Adrenal gland (tissue), 5 donors: ENCODE measurements around the gene DPH1.

Experiments used
- POLR2A ChIP-seq, 2 donors: fragments of 450-650 bp; IDR thresholded peaks; one replicate each; pipeline ENCODE4 v1.6.1; 2017; ENCODE audit warnings: antibody characterized with exemption in 2 of 2, mild to moderate bottlenecking in 2 of 2, moderate library complexity in 1 of 2
- TF ChIP-seq, protein P1 (sequence below), 6 experiments: fragments of 450-650 bp in 4 of 6; fragments of 200-600 bp in 2 of 6; sonication (generic) in 1 of 6; IDR thresholded peaks; 1 replicate in 5 of 6; 2 replicates in 1 of 6; pipeline versions ENCODE4 v1.5.1 to v1.8.0; 2016 to 2021; ENCODE audit warnings: antibody characterized with exemption in 6 of 6, mild to moderate bottlenecking in 2 of 6, moderate library complexity in 1 of 6
- donor health status: DM: no; HTN: no; CAD: no.

DNA sequence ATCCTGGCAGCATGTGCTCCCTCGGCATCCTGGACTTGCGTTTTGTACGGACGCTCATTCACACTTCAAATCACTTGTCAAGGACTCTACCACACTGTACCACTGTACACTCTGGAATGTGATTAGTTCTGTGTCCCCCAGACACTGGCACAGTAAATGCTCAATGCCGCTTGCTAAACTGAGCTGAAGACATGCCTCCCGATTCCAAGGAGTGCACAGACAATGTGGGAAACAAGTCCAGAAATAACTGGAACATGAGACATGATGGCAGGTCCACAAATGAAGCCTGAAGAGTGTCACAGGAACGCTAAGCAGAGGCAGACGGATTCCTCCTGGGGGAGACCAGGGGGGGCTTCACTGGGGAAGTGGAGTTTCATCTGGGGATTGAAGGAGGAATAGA lies 47.1 kb downstream of the DPH1 start:
- no peak for TF ChIP-seq POLR2A (IDR thresholded peaks at IDR 0.05)
- TF ChIP-seq, protein P1, sequence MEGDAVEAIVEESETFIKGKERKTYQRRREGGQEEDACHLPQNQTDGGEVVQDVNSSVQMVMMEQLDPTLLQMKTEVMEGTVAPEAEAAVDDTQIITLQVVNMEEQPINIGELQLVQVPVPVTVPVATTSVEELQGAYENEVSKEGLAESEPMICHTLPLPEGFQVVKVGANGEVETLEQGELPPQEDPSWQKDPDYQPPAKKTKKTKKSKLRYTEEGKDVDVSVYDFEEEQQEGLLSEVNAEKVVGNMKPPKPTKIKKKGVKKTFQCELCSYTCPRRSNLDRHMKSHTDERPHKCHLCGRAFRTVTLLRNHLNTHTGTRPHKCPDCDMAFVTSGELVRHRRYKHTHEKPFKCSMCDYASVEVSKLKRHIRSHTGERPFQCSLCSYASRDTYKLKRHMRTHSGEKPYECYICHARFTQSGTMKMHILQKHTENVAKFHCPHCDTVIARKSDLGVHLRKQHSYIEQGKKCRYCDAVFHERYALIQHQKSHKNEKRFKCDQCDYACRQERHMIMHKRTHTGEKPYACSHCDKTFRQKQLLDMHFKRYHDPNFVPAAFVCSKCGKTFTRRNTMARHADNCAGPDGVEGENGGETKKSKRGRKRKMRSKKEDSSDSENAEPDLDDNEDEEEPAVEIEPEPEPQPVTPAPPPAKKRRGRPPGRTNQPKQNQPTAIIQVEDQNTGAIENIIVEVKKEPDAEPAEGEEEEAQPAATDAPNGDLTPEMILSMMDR (IDR thresholded peaks at IDR 0.05): no peak
